Regular cardiac myocyte (primary cell): ENCODE results near the gene BLACAT1. TPM values are rescaled to one million over a fixed set of nuclear protein-coding genes. Genes with fewer than 3 reads are reported as not detected.

Experiments used
- total RNA-seq: library from RNA; depleted of rRNA; stranded (reverse); fragments of >200 nt; gene quantifications from 2 replicates; pipeline ENCODE4 v1.2.3, GENCODE V29; 2014

BLACAT1 gene
- not detected in 2 replicates for total RNA-seq

GRCh38 chr1:205455581-205456382 lies at the start of gene BLACAT1:
TSS of gene BLACAT1 (minus strand) at chr1:205456045.

GRCh38 chr1:205504311-205505075 lies 48.6 kb upstream of the BLACAT1 start, which contains the start of gene CDK18:
TSS of gene CDK18 (plus strand) at chr1:205504669. CDS start at chr1:205523168, 18,499 bp downstream.

GRCh38 chr1:205421798-205422197 lies 34.0 kb downstream of the BLACAT1 start, which contains the start of gene LEMD1:
TSS of gene LEMD1 (minus strand) at chr1:205422056. CDS start at chr1:205420536, 1,520 bp downstream.

Other genes with a start within 250 kb of the BLACAT1 start
- gene DSTYK, start 244.3 kb downstream of the BLACAT1 start, total RNA-seq: 14.1 and 16.1 TPM in 2 replicates
- gene TMCC2, start 228.1 kb downstream of the BLACAT1 start, total RNA-seq: 2.3 TPM in 2 replicates
- gene NUAK2, start 134.3 kb downstream of the BLACAT1 start, total RNA-seq: 5.1 and 5.2 TPM in 2 replicates
- not detected in 2 replicates for gene KLHDC8A, start 99.1 kb downstream of the BLACAT1 start, total RNA-seq
- not detected in 2 replicates for gene LEMD1, start 34.0 kb downstream of the BLACAT1 start, total RNA-seq
- 0.58 and 3.4 TPM in 2 replicates for gene CDK18, start 48.6 kb upstream of the BLACAT1 start, total RNA-seq
- 8.6 and 9.6 TPM in 2 replicates for gene ELK4, start 176.0 kb upstream of the BLACAT1 start, total RNA-seq
- 3.6 and 3.7 TPM in 2 replicates for gene SLC45A3, start 224.5 kb upstream of the BLACAT1 start, total RNA-seq